H1 (cell line): ENCODE results near the gene CNTN5.

Experiments
- CHD7 ChIP-seq: fragments of 300-600 bp; sonication (generic); IDR thresholded peaks from 2 replicates; pipeline ENCODE4 v1.7.1; 2012; ENCODE audit warnings: low read length, moderate library complexity, mild to moderate bottlenecking, inconsistent platforms; ENCODE audit not compliant: insufficient replicate concordance
- CTCF ChIP-seq, 3 experiments: IDR thresholded peaks; 1 replicate in 2 of 3; 2 replicates in 1 of 3; pipeline versions ENCODE4 v1.5.1 to v1.6.1; 2011; ENCODE audit warnings: low read length in 3 of 3, mild to moderate bottlenecking in 3 of 3, inconsistent platforms in 2 of 3, low read depth in 1 of 3, moderate library complexity in 1 of 3; ENCODE audit not compliant: insufficient read depth in 1 of 3; ENCODE audit errors: control extremely low read depth in 1 of 3
- EGR1 ChIP-seq: IDR thresholded peaks from 2 replicates; pipeline ENCODE4 v1.6.1; 2011; ENCODE audit warnings: low read depth, low read length, borderline replicate concordance
- EZH2 ChIP-seq: fragments of 200-600 bp; sonication (generic); IDR thresholded peaks from 2 replicates; pipeline ENCODE4 v1.7.1; 2012; ENCODE audit warnings: low read depth, mild to moderate bottlenecking, moderate library complexity, low read length, inconsistent platforms; ENCODE audit not compliant: severe bottlenecking
- GABPA ChIP-seq: IDR thresholded peaks from 2 replicates; pipeline ENCODE4 v1.6.1; 2011; ENCODE audit warnings: mild to moderate bottlenecking, low read length, moderate library complexity, borderline replicate concordance; ENCODE audit not compliant: insufficient read depth
- JUND ChIP-seq: IDR thresholded peaks from 2 replicates; pipeline ENCODE4 v1.6.1; 2011; ENCODE audit warnings: mild to moderate bottlenecking, improper control_type of control experiment, low read length
- NANOG ChIP-seq: IDR thresholded peaks from 2 replicates; pipeline ENCODE4 v1.6.1; 2011; ENCODE audit warnings: low read length, low read depth, mild to moderate bottlenecking, inconsistent platforms; ENCODE audit not compliant: insufficient read depth, poor library complexity, severe bottlenecking
- POLR2A ChIP-seq, 2 experiments: IDR thresholded peaks; 1 replicate in 1 of 2; 2 replicates in 1 of 2; pipeline ENCODE4 v1.6.1; 2011; ENCODE audit warnings: low read depth in 2 of 2, low read length in 2 of 2, mild to moderate bottlenecking in 2 of 2; ENCODE audit errors: control extremely low read depth in 1 of 2
- RAD21 ChIP-seq, 2 experiments: IDR thresholded peaks in 1 of 2; conservative IDR thresholded peaks in 1 of 2; 2 replicates each; pipeline ENCODE4 v1.6.1; 2011; ENCODE audit warnings: low read depth in 2 of 2, low read length in 2 of 2, improper control_type of control experiment in 1 of 2, inconsistent platforms in 1 of 2, mild to moderate bottlenecking in 1 of 2, moderate library complexity in 1 of 2
- SP4 ChIP-seq: IDR thresholded peaks from 2 replicates; pipeline ENCODE4 v1.6.1; 2012; ENCODE audit warnings: low read length, inconsistent platforms
- SRF ChIP-seq: IDR thresholded peaks from 2 replicates; pipeline ENCODE4 v1.6.1; 2011; ENCODE audit warnings: mild to moderate bottlenecking, low read depth, low read length, moderate library complexity
- SUZ12 ChIP-seq: fragments of 200-600 bp; sonication (generic); IDR thresholded peaks from 2 replicates; pipeline ENCODE4 v1.6.1; 2012; ENCODE audit warnings: mild to moderate bottlenecking, inconsistent platforms, low read length, moderate library complexity, mixed read lengths

GRCh38 chr11:99446400-99446799, 425.7 kb downstream of the CNTN5 start:
- TF ChIP-seq EGR1 (no peak), CTCF (IDR thresholded peaks at IDR 0.05; ENCODE audit: control extremely low read depth in 1 of 3, insufficient read depth in 1 of 3, low read depth in 1 of 3, low read length in 3 of 3) (no peak), RAD21 (IDR thresholded peaks at IDR 0.05 in 1 of 2, conservative IDR thresholded peaks at IDR 0.05 in 1 of 2; ENCODE audit: low read depth in 2 of 2, low read length in 2 of 2) (no peak), GABPA (no peak), POLR2A (IDR thresholded peaks at IDR 0.05; ENCODE audit: control extremely low read depth in 1 of 2, low read depth in 2 of 2, low read length in 2 of 2) (no peak), SP4 (no peak), NANOG (no peak), SRF (no peak), JUND (no peak), CHD7 (no peak), EZH2 (no peak), SUZ12 (no peak)
